ENCODE data around the gene MEGF11. TPM values are rescaled to one million over a fixed set of nuclear protein-coding genes. Genes with fewer than 3 reads are reported as not detected.
A peak's percentile ranks its signal among the peaks of the same experiment; 100 is the strongest.

Gene MEGF11
- total RNA-seq, 1 experiment from 2014 or later: not detected

DNA sequence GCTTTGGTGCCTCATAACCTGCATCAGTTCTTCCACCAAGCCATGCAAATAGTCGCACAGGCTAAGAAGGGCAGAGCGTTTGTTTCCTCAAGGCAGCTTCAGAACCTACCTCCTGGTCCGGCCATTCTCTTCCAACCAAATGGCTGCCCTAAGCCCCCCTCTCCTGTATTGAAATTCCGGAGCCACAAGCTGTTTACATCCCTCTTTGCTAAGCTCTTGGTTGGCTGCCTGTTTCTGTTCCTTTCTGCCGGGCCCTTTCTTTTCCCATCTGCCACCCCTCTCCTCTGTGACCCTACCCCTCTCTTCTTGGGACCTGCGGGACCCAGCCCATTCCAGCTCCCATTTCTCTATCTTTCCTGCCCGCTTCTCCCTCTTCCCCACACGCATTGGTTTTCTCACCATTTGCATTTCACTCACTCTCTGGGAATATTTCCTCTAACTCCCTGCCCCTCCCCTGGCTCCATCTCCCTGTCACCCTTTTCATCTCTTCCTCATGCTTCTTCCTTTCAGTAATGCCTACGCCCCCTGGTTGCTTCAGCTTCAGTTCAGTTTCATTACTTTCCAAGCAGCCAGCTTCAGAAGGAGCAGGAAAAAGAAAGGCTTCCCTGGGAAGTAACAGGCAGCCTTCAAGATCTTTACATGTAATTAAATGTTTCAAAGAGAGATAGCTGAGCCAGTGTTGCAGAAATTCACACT lies 270.8 kb downstream of the MEGF11 start:
- H3K4me3 ChIP-seq: no peak overlapping the region
- CTCF ChIA-PET: no interaction called here
- H2AFZ ChIP-seq: no peak overlapping the region
- POLR2A ChIA-PET (ENCODE audit: unreplicated experiment): interaction anchor here (0.6 kb wide), 1 partner anchor 43 kb away, joined by 4 read pairs; no protein-coding TSS in a partner anchor
- no peak for DNase-seq
- H3K36me3 ChIP-seq (ENCODE audit: low read depth): no peaks in the 10 kb centered on the region
- TF ChIP-seq, protein P1, sequence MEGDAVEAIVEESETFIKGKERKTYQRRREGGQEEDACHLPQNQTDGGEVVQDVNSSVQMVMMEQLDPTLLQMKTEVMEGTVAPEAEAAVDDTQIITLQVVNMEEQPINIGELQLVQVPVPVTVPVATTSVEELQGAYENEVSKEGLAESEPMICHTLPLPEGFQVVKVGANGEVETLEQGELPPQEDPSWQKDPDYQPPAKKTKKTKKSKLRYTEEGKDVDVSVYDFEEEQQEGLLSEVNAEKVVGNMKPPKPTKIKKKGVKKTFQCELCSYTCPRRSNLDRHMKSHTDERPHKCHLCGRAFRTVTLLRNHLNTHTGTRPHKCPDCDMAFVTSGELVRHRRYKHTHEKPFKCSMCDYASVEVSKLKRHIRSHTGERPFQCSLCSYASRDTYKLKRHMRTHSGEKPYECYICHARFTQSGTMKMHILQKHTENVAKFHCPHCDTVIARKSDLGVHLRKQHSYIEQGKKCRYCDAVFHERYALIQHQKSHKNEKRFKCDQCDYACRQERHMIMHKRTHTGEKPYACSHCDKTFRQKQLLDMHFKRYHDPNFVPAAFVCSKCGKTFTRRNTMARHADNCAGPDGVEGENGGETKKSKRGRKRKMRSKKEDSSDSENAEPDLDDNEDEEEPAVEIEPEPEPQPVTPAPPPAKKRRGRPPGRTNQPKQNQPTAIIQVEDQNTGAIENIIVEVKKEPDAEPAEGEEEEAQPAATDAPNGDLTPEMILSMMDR (conservative IDR thresholded peaks at IDR 0.05): no peak
- TF ChIP-seq EZH2 (IDR thresholded peaks at IDR 0.05; ENCODE audit: low read depth): no peak
- no peaks in the 10 kb centered on the region for H3K4me1 ChIP-seq (replicated peaks; ENCODE audit: insufficient read depth)
- no peaks in the 10 kb centered on the region for H3K9me3 ChIP-seq (ENCODE audit: insufficient read depth, low read depth)
- no peak overlapping the region for H3K4me2 ChIP-seq
- H3K27ac ChIP-seq: no peak overlapping the region
- no TSS peak for BruUV-seq (replicated peaks)
- H3K79me2 ChIP-seq (ENCODE audit: low read depth): no peaks in the 10 kb centered on the region
- H3F3A ChIP-seq (ENCODE audit: insufficient read depth, low read depth): no peaks in the 10 kb centered on the region
- 0 out of 2 replicates have a peak, but pooled peaks cover 4% of the 10 kb centered on the region for H3K27me3 ChIP-seq (ENCODE audit: insufficient read depth, low read depth)
- no peaks in the 10 kb centered on the region for H4K20me1 ChIP-seq (ENCODE audit: insufficient read depth)
- no peaks in the 10 kb centered on the region for H3K9me2 ChIP-seq (ENCODE audit: insufficient read depth)
- intact Hi-C loops (cut with micrococcal nuclease; ENCODE audit: unreplicated experiment): loop anchor here (5.0 to 10.0 kb wide), 3 partner anchors 102 to 305 kb away; no protein-coding TSS in a partner anchor

DNA sequence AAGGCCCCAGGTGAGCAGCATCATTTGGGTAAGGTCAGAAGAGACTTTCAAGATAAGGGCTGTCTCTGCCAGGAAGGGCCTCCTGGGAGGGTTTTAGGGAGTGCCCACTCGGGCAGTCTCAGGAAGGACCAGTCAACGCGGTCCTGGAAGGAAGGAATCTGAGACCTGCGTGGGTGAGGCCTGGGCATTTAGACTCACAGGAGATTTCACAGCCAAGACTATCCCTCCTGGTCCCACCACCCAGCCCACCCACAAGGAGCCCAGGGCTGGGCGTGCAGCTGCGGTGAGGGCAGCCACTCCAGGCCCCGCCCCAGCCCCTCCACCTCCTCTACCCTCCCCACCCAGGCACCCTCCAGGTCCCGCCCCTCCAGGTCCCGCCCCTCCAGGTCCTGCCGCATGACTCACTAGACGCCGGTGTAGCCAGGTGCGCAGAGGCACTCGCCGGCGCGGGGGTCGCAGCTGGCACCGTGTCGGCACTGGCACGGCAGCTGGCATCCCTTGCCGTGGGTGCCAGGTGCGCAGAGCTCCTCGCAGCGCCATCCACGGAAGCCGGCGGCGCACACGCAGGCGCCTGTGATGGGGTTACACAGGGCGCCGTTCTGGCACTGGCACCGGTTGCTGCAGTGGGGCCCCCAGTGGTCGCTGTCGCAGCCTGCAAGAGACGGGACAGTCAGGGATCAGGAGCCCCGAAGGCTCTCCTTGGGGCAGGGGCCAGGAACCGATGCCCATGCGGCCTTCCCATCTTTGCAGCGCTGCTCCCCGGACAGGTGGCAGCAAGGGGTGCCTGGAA lies 271.5 kb downstream of the MEGF11 start:
- H2AFZ ChIP-seq: no peak overlapping the region
- H3K4me3 ChIP-seq: no peak overlapping the region
- H4K20me1 ChIP-seq (ENCODE audit: insufficient read depth): no peaks in the 10 kb centered on the region
- no peaks in the 10 kb centered on the region for H3K4me1 ChIP-seq (replicated peaks; ENCODE audit: insufficient read depth)
- H3K79me2 ChIP-seq (ENCODE audit: low read depth): no peaks in the 10 kb centered on the region
- H3K9me2 ChIP-seq (ENCODE audit: insufficient read depth): no peaks in the 10 kb centered on the region
- H3K4me2 ChIP-seq: no peak overlapping the region
- no peak overlapping the region for H3K27ac ChIP-seq
- intact Hi-C loops (cut with micrococcal nuclease; ENCODE audit: unreplicated experiment): loop anchor here (5.0 to 10.0 kb wide), 3 partner anchors 103 to 305 kb away; no protein-coding TSS in a partner anchor
- H3K9me3 ChIP-seq (ENCODE audit: insufficient read depth, low read depth): no peaks in the 10 kb centered on the region
- H3F3A ChIP-seq (ENCODE audit: insufficient read depth, low read depth): no peaks in the 10 kb centered on the region
- no peak for TF ChIP-seq EZH2 (IDR thresholded peaks at IDR 0.05; ENCODE audit: low read depth)
- TF ChIP-seq, protein P1 (conservative IDR thresholded peaks at IDR 0.05): no peak
- 0 out of 2 replicates have a peak, but pooled peaks cover 4% of the 10 kb centered on the region for H3K27me3 ChIP-seq (ENCODE audit: insufficient read depth, low read depth)
- BruUV-seq (replicated peaks): no TSS peak
- CTCF ChIA-PET: no interaction called here
- H3K36me3 ChIP-seq (ENCODE audit: low read depth): no peaks in the 10 kb centered on the region
- POLR2A ChIA-PET (ENCODE audit: unreplicated experiment): no interaction called here
- DNase-seq: peak in 1 of 2 experiments; percentile 51

DNA sequence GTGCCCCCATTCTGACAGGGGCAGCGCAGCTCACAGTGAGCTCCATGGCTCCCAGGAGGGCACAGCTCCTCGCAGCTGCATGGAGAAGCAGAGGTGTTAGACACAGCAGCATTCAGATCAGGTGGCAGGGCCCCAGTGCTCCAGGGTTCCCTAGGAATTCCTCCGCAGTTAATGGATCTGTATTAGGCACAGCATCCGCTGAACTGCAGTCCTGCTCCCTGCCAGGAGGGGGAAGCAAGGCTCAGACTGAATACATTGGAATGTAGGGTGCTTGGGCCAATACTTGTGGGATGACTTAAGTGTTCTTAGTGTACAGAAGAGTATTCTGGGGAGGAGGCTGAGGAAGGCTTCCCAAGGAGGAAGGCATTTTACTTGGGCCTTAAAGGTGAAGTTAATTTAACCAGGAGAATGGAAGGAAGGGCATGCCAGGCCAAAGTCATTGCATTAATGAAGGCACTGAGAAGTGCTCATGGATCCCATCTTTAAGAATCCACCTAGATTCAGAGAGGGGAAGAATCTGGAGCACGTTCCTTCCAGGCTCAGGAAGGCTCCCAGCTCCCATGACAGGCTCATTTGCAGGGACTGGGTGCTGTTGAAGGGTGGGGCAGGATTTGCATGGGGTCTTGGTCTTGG lies 272.6 kb downstream of the MEGF11 start:
- H3K4me2 ChIP-seq: no peak overlapping the region
- DNase-seq: peak; percentile 51 to 68
- H3K27me3 ChIP-seq (ENCODE audit: insufficient read depth, low read depth): 0 out of 2 replicates have a peak, but pooled peaks cover 4% of the 10 kb centered on the region
- POLR2A ChIA-PET (ENCODE audit: unreplicated experiment): no interaction called here
- no peak for TF ChIP-seq EZH2 (IDR thresholded peaks at IDR 0.05; ENCODE audit: low read depth)
- TF ChIP-seq, protein P1 (conservative IDR thresholded peaks at IDR 0.05): peak; percentile 78
- H3K9me2 ChIP-seq (ENCODE audit: insufficient read depth): no peaks in the 10 kb centered on the region
- no peaks in the 10 kb centered on the region for H3K4me1 ChIP-seq (replicated peaks; ENCODE audit: insufficient read depth)
- CTCF ChIA-PET: no interaction called here
- no peaks in the 10 kb centered on the region for H3F3A ChIP-seq (ENCODE audit: insufficient read depth, low read depth)
- no peak overlapping the region for H3K4me3 ChIP-seq
- no peak overlapping the region for H3K27ac ChIP-seq
- no peak overlapping the region for H2AFZ ChIP-seq
- intact Hi-C loops (cut with micrococcal nuclease; ENCODE audit: unreplicated experiment): loop anchor here (5.0 to 10.0 kb wide), 3 partner anchors 104 to 306 kb away; no protein-coding TSS in a partner anchor
- no TSS peak for BruUV-seq (replicated peaks)
- no peaks in the 10 kb centered on the region for H3K36me3 ChIP-seq (ENCODE audit: low read depth)
- no peaks in the 10 kb centered on the region for H3K9me3 ChIP-seq (ENCODE audit: insufficient read depth, low read depth)
- no peaks in the 10 kb centered on the region for H3K79me2 ChIP-seq (ENCODE audit: low read depth)
- no peaks in the 10 kb centered on the region for H4K20me1 ChIP-seq (ENCODE audit: insufficient read depth)
